ENCODE data around the gene TADA2A.

Gene TADA2A

GRCh38 chr17:37406635-37407461 is at the start of gene TADA2A, which contains the start of gene ACACA:
TADA2A (plus strand) TSS chr17:37406886; CDS start chr17:37411366, 4,480 bp downstream.
ACACA (minus strand) TSS chr17:37406836; CDS start chr17:37406299, 537 bp downstream.
- peak; percentile 61 to 73 for DNase-seq (ENCODE audit: low read depth in 2 of 2)

- DNase-seq (ENCODE audit: low read depth in 2 of 2) = peak; percentile 13 to 44
Observed at GRCh38 chr17:37358098-37358829, 48.4 kb upstream of the TADA2A start.

- peak; percentile 78 to 90 for DNase-seq (ENCODE audit: low read depth in 2 of 2)
Observed at GRCh38 chr17:37358830-37359681, 47.6 kb upstream of the TADA2A start.

GRCh38 chr17:37359682-37360188 is 47.0 kb upstream of the TADA2A start:
- no peak for DNase-seq (ENCODE audit: low read depth in 2 of 2)

- no peak for DNase-seq (ENCODE audit: low read depth in 2 of 2)
Observed at GRCh38 chr17:37360632-37361031, 46.1 kb upstream of the TADA2A start.

GRCh38 chr17:37361543-37361942 is 45.1 kb upstream of the TADA2A start:
- no peak for DNase-seq (ENCODE audit: low read depth in 2 of 2)

- no peak for DNase-seq (ENCODE audit: low read depth in 2 of 2)
Observed at GRCh38 chr17:37365589-37365988, 41.1 kb upstream of the TADA2A start.

GRCh38 chr17:37368577-37368976 is 38.1 kb upstream of the TADA2A start:
- no peak for DNase-seq (ENCODE audit: low read depth in 2 of 2)

GRCh38 chr17:37373530-37374159 is 33.0 kb upstream of the TADA2A start:
- peak; percentile 35 to 49 for DNase-seq (ENCODE audit: low read depth in 2 of 2)

- DNase-seq (ENCODE audit: low read depth in 2 of 2) = no peak
Observed at GRCh38 chr17:37375706-37376105, 31.0 kb upstream of the TADA2A start, which contains the start of gene C17orf78. C17orf78 (plus strand) TSS chr17:37375985; CDS start chr17:37376093, 108 bp downstream.

GRCh38 chr17:37382056-37382455 is 24.6 kb upstream of the TADA2A start:
- no peak for DNase-seq (ENCODE audit: low read depth in 2 of 2)

- no peak for DNase-seq (ENCODE audit: low read depth in 2 of 2)
Observed at GRCh38 chr17:37384560-37385149, 22.0 kb upstream of the TADA2A start.

- no peak for DNase-seq (ENCODE audit: low read depth in 2 of 2)
Observed at GRCh38 chr17:37385474-37385990, 21.2 kb upstream of the TADA2A start.

GRCh38 chr17:37386462-37386861 is 20.2 kb upstream of the TADA2A start:
- no peak for DNase-seq (ENCODE audit: low read depth in 2 of 2)

- no peak for DNase-seq (ENCODE audit: low read depth in 2 of 2)
Observed at GRCh38 chr17:37388266-37388665, 18.4 kb upstream of the TADA2A start.

- DNase-seq (ENCODE audit: low read depth in 2 of 2) = no peak
Observed at GRCh38 chr17:37389160-37389559, 17.5 kb upstream of the TADA2A start.

- no peak for DNase-seq (ENCODE audit: low read depth in 2 of 2)
Observed at GRCh38 chr17:37391146-37391545, 15.5 kb upstream of the TADA2A start.

- no peak for DNase-seq (ENCODE audit: low read depth in 2 of 2)
Observed at GRCh38 chr17:37392024-37392590, 14.6 kb upstream of the TADA2A start.

GRCh38 chr17:37393352-37393751 is 13.3 kb upstream of the TADA2A start:
- no peak for DNase-seq (ENCODE audit: low read depth in 2 of 2)

GRCh38 chr17:37399265-37399803 is 7.4 kb upstream of the TADA2A start:
- no peak for DNase-seq (ENCODE audit: low read depth in 2 of 2)
